ENCODE measurements around the gene ZFR.

Gene ZFR

GRCh38 chr5:32331217-32331934 lies 113.2 kb downstream of the ZFR start:
- Histone ChIP-seq H2AFZ (ENCODE audit: low read depth, low read length, severe bottlenecking) (no peak overlapping the region), H3K4me3 (ENCODE audit: insufficient read depth, low read length, poor library complexity, severe bottlenecking) (no peak overlapping the region), H3K9me2 (replicated peaks; ENCODE audit: insufficient read depth, low read length) (no peaks in the 10 kb centered on the region), H3K9me3 (ENCODE audit: insufficient read depth, low read length) (no peaks in the 10 kb centered on the region), H4K20me1 (ENCODE audit: low read depth, low read length) (no peaks in the 10 kb centered on the region), H3K36me3 (ENCODE audit: low read length) (no peaks in the 10 kb centered on the region), H3K9ac (ENCODE audit: low read length) (no peak overlapping the region), H3K27ac (ENCODE audit: low read depth, low read length) (no peak overlapping the region), H3K27me3 (ENCODE audit: low read length) (no peaks in the 10 kb centered on the region), H3F3A (ENCODE audit: insufficient read depth) (no peaks in the 10 kb centered on the region), H3K4me2 (ENCODE audit: low read depth, low read length, poor library complexity, severe bottlenecking) (no peak overlapping the region), H3K79me2 (ENCODE audit: insufficient read depth, low read length) (no peaks in the 10 kb centered on the region)
- TF ChIP-seq CTCF (IDR thresholded peaks at IDR 0.05; ENCODE audit: insufficient read depth, low read length, poor library complexity, severe bottlenecking) (no peak), EZH2phosphoT487 (conservative IDR thresholded peaks at IDR 0.05; ENCODE audit: low read length) (no peak)

- Histone ChIP-seq H4K20me1 (ENCODE audit: low read depth, low read length) (no peaks in the 10 kb centered on the region), H3K27ac (ENCODE audit: low read depth, low read length) (no peak overlapping the region), H3K79me2 (ENCODE audit: insufficient read depth, low read length) (no peaks in the 10 kb centered on the region), H3K9ac (ENCODE audit: low read length) (no peak overlapping the region), H3K9me2 (replicated peaks; ENCODE audit: insufficient read depth, low read length) (no peaks in the 10 kb centered on the region), H3F3A (ENCODE audit: insufficient read depth) (no peaks in the 10 kb centered on the region), H3K27me3 (ENCODE audit: low read length) (no peaks in the 10 kb centered on the region), H3K4me2 (ENCODE audit: low read depth, low read length, poor library complexity, severe bottlenecking) (no peak overlapping the region), H3K36me3 (ENCODE audit: low read length) (no peaks in the 10 kb centered on the region), H2AFZ (ENCODE audit: low read depth, low read length, severe bottlenecking) (no peak overlapping the region), H3K9me3 (ENCODE audit: insufficient read depth, low read length) (no peaks in the 10 kb centered on the region), H3K4me3 (ENCODE audit: insufficient read depth, low read length, poor library complexity, severe bottlenecking) (no peak overlapping the region)
- TF ChIP-seq EZH2phosphoT487 (conservative IDR thresholded peaks at IDR 0.05; ENCODE audit: low read length) (no peak), CTCF (IDR thresholded peaks at IDR 0.05; ENCODE audit: insufficient read depth, low read length, poor library complexity, severe bottlenecking) (no peak)
These were observed 114.2 kb downstream of the ZFR start for GRCh38 chr5:32330126-32330971.

GRCh38 chr5:32329395-32329834 lies 115.1 kb downstream of the ZFR start:
- no peak overlapping the region for H3K4me3 ChIP-seq (ENCODE audit: insufficient read depth, low read length, poor library complexity, severe bottlenecking)
- H3K9ac ChIP-seq (ENCODE audit: low read length), result no peak overlapping the region
- H2AFZ ChIP-seq (ENCODE audit: low read depth, low read length, severe bottlenecking), result peak overlapping the region; percentile 44
- no peaks in the 10 kb centered on the region for H3K36me3 ChIP-seq (ENCODE audit: low read length)
- H3K9me2 ChIP-seq (replicated peaks; ENCODE audit: insufficient read depth, low read length), result no peaks in the 10 kb centered on the region
- no peaks in the 10 kb centered on the region for H3K79me2 ChIP-seq (ENCODE audit: insufficient read depth, low read length)
- H3K9me3 ChIP-seq (ENCODE audit: insufficient read depth, low read length), result no peaks in the 10 kb centered on the region
- no peak for TF ChIP-seq EZH2phosphoT487 (conservative IDR thresholded peaks at IDR 0.05; ENCODE audit: low read length)
- peak; percentile 79 for TF ChIP-seq CTCF (IDR thresholded peaks at IDR 0.05; ENCODE audit: insufficient read depth, low read length, poor library complexity, severe bottlenecking)
- H3K27me3 ChIP-seq (ENCODE audit: low read length), result no peaks in the 10 kb centered on the region
- no peak overlapping the region for H3K4me2 ChIP-seq (ENCODE audit: low read depth, low read length, poor library complexity, severe bottlenecking)
- no peak overlapping the region for H3K27ac ChIP-seq (ENCODE audit: low read depth, low read length)
- no peaks in the 10 kb centered on the region for H4K20me1 ChIP-seq (ENCODE audit: low read depth, low read length)
- H3F3A ChIP-seq (ENCODE audit: insufficient read depth), result no peaks in the 10 kb centered on the region
